Body of pancreas (tissue), 4 donors: ENCODE data around the gene ELF5. TPM values are rescaled to one million over a fixed set of nuclear protein-coding genes. Genes with fewer than 3 reads are reported as not detected.

ENCODE experiments used
- ATAC-seq: fragments of 150-250 bp; one replicate; pipeline ENCODE4 v1.9.1; 2016
- DNase-seq, 4 donors: peaks; one replicate each; pipeline ENCODE4 v3.0.0-alpha.2; 2019
- H3K27ac ChIP-seq, 4 donors: fragments of 200-600 bp; sonication (generic); 1 replicate in 3 of 4; 2 replicates in 1 of 4; pipeline versions ENCODE4 v1.5.1 to v1.6.1; 2016 to 2019; ENCODE audit warnings: mild to moderate bottlenecking in 1 of 4, mixed read lengths in 1 of 4, moderate library complexity in 1 of 4
- H3K27me3 ChIP-seq, 2 donors: fragments of 200-600 bp; sonication (generic); one replicate each; pipeline ENCODE4 v1.6.0; 2016; ENCODE audit warnings: mild to moderate bottlenecking in 1 of 2
- H3K36me3 ChIP-seq, 2 donors: fragments of 200-600 bp; sonication (generic); replicated peaks in 1 of 2; 2 replicates each; pipeline ENCODE4 v1.5.1; 2016; ENCODE audit warnings: low read depth in 2 of 2; ENCODE audit not compliant: insufficient read depth in 1 of 2
- H3K4me1 ChIP-seq: fragments of 200-600 bp; sonication (generic); one replicate; pipeline ENCODE4 v1.6.0; 2016
- H3K4me3 ChIP-seq, 2 donors: fragments of 200-600 bp; sonication (generic); 1 replicate in 1 of 2; 2 replicates in 1 of 2; pipeline ENCODE4 v1.5.1; 2016 to 2019
- H3K9me3 ChIP-seq, 3 donors: fragments of 200-600 bp; sonication (generic); 1 replicate in 2 of 3; 2 replicates in 1 of 3; pipeline ENCODE4 v1.5.1; 2016
- POLR2A ChIP-seq, 3 donors: fragments of 450-650 bp; IDR thresholded peaks; one replicate each; pipeline ENCODE4 v1.6.1; 2016; ENCODE audit warnings: antibody characterized with exemption in 3 of 3, mild to moderate bottlenecking in 2 of 3
- WGBS, 2 donors: methylation state at CpG; one replicate each; pipeline ENCODE4 v1.1.5; 2017; 5-methylcytosine and 5-hydroxymethylcytosine counted together
- intact Hi-C: fragments of 100-400 bp; cut with DNase I; formaldehyde crosslinking; loops from one replicate; pipeline ENCODE4 v1.15.1; 2023
- total RNA-seq, 2 donors: library from RNA; depleted of rRNA; stranded (reverse); fragments of >200 nt; gene quantifications; one replicate each; pipeline ENCODE4 v1.1.0, GENCODE V29; 2016
- TF ChIP-seq, protein P1 (sequence below), 7 experiments: fragments of 450-650 bp in 4 of 7; fragments of 200-600 bp in 3 of 7; sonication (generic) in 3 of 7; IDR thresholded peaks; one replicate each; pipeline ENCODE4 v1.5.1; 2016 to 2019; ENCODE audit warnings: antibody characterized with exemption in 7 of 7

Gene ELF5
- total RNA-seq, 2 donors from 2014 or later = not detected

DNA sequence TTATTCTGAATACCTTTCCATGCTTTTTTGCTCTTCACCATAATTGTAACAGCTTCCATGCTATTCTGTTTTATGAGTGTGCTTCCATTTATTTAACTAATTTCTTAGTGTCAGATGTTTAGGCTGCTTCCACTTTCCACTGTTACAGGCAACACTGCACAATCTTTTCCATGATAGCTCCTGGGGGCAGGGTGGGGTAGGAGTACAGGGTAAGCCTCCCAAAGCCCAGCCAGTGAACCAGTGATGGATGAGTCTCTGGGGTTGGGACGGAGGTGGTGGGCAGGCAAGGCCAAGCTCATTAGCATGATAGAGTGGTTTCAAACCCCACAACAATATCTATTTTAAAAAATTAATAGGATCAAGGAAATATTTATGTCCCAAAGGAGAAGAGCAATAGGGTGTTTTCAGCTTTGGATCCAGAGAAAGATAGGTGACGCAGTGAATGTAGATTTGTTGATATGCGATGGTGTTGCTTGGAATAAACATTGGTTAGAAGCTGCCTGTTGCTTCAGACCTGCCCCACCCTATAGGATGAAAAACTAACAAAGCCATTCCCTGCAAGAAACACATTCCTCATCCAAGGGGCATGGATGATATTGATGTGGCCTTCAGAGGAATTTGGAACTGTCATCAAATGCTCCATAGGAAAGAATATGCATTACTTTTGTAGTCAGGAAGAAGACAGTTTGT lies 17.1 kb upstream of the ELF5 start:
- no peak for TF ChIP-seq POLR2A (IDR thresholded peaks at IDR 0.05)
- TF ChIP-seq, protein P1, sequence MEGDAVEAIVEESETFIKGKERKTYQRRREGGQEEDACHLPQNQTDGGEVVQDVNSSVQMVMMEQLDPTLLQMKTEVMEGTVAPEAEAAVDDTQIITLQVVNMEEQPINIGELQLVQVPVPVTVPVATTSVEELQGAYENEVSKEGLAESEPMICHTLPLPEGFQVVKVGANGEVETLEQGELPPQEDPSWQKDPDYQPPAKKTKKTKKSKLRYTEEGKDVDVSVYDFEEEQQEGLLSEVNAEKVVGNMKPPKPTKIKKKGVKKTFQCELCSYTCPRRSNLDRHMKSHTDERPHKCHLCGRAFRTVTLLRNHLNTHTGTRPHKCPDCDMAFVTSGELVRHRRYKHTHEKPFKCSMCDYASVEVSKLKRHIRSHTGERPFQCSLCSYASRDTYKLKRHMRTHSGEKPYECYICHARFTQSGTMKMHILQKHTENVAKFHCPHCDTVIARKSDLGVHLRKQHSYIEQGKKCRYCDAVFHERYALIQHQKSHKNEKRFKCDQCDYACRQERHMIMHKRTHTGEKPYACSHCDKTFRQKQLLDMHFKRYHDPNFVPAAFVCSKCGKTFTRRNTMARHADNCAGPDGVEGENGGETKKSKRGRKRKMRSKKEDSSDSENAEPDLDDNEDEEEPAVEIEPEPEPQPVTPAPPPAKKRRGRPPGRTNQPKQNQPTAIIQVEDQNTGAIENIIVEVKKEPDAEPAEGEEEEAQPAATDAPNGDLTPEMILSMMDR (IDR thresholded peaks at IDR 0.05) = no peak
- Histone ChIP-seq H3K27ac (no peak overlapping the region), H3K27me3 (no peaks in the 10 kb centered on the region), H3K4me1 (no peaks in the 10 kb centered on the region), H3K4me3 (no peak overlapping the region), H3K9me3 (no peaks in the 10 kb centered on the region), H3K36me3 (no peaks in the 10 kb centered on the region)
- DNase-seq (no peak), ATAC-seq (no peak)
- intact Hi-C loops = no loop called here
- WGBS, 2 donors = 90 to 91% methylated on average over 3 of the region's 3 CpGs

DNA sequence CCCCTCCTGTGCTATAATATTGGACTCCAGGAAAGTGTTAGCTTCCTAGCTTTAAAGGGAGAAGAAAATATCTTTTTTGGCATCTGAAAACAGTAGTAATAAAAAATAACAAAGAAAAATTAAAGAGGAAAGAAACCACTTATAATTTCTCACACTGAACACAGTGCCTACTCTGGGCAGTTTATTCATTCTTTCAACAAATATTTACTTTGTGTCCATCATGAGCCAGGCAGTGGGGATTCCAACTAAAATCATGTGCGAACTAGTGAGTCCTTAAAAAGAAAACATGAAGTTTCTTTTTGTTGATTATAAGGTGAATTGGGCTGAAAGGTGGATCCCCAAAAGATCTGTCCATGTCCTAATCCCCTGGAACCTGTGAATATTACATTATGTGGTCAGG lies 16.0 kb upstream of the ELF5 start:
- H3K4me3 ChIP-seq = no peak overlapping the region
- ATAC-seq (no peak), DNase-seq (no peak)
- H3K4me1 ChIP-seq = no peaks in the 10 kb centered on the region
- 11 to 19% methylated on average over 1 of the region's 1 CpG for WGBS, 2 donors
- no peak overlapping the region for H3K27ac ChIP-seq
- no peaks in the 10 kb centered on the region for H3K9me3 ChIP-seq
- intact Hi-C loops = no loop called here
- no peaks in the 10 kb centered on the region for H3K36me3 ChIP-seq
- TF ChIP-seq, protein P1 (IDR thresholded peaks at IDR 0.05) = no peak
- TF ChIP-seq POLR2A (IDR thresholded peaks at IDR 0.05) = no peak
- no peaks in the 10 kb centered on the region for H3K27me3 ChIP-seq

DNA sequence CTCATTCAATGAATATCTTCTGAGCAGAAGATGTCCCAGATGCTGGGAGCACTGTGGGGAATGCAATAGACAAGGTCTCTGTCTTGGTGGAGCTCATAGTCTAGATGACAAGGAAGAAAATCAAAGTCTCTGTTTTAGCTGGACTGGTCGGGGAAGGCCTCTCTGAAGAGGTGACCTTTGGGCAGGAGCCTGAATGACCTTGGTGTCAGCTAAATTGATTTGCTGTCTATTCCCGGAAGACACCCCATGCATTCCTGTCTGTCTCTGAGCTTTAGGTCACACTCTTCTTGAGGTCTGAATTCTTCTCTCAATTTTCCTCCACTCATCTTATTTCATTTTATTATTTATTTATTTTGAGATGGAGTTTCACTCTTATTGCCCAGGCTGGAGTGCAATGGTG lies 14.5 kb upstream of the ELF5 start:
- Histone ChIP-seq H3K4me3 (no peak overlapping the region), H3K4me1 (no peaks in the 10 kb centered on the region), H3K27ac (no peak overlapping the region), H3K36me3 (no peaks in the 10 kb centered on the region), H3K9me3 (no peaks in the 10 kb centered on the region), H3K27me3 (no peaks in the 10 kb centered on the region)
- DNase-seq (no peak), ATAC-seq (no peak)
- WGBS, 2 donors = 57 to 82% methylated on average over 2 of the region's 2 CpGs
- TF ChIP-seq POLR2A (IDR thresholded peaks at IDR 0.05) = no peak
- TF ChIP-seq, protein P1 (IDR thresholded peaks at IDR 0.05) = no peak
- intact Hi-C loops = no loop called here

DNA sequence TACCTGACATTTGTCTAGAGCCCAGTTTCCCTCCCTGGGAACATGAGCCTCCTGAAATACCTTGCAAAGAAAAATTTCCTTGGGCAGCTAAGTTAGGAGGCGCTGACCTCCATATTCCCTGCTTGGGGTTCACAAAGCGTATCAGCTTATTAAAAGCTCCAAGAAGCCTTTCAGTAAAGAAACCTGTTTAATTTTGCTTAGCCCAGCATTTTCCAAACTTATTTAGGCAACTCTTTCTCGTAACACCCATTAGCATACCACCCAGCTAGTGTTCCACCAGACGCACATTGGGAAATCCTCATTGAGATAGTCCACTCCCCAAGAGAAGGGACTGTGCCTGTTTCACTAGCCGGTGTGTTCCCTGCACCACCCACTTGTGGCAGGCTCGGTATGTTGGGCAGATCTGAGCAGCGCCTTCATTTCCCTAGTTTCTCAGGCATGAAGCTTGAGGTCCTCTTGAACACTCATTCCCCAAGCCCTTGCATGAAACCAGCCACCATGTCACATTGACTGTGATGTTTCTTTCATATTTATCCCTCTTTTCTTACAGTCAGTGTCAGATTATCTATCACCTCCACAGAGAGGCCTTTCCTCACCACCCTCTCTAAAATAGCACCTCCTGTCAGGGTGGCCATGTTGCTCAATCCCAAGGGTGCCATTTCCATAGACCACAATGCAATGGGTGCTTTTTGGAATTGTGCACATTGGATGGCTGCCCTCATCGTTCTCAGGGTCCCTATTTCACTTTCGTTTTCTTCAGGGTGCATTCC lies 12.5 kb upstream of the ELF5 start:
- DNase-seq = no peak
- Histone ChIP-seq H3K36me3 (no peaks in the 10 kb centered on the region), H3K27me3 (no peaks in the 10 kb centered on the region), H3K4me3 (no peak overlapping the region), H3K27ac (no peak overlapping the region), H3K9me3 (no peaks in the 10 kb centered on the region), H3K4me1 (no peaks in the 10 kb centered on the region)
- intact Hi-C loops = no loop called here
- WGBS, 2 donors = 78 to 80% methylated on average over 9 of the region's 9 CpGs
- no peak for ATAC-seq
- no peak for TF ChIP-seq POLR2A (IDR thresholded peaks at IDR 0.05)
- TF ChIP-seq, protein P1 (IDR thresholded peaks at IDR 0.05) = no peak
